PFSK-1 (cell line): ENCODE measurements around the gene BCLAF1.

Experiments
- POLR2AphosphoS5 ChIP-seq: IDR thresholded peaks from 2 replicates; pipeline ENCODE4 v1.6.1; 2012; ENCODE audit warnings: low read depth, mild to moderate bottlenecking, control low read depth, low read length, moderate library complexity
- REST ChIP-seq, 2 experiments: IDR thresholded peaks; 2 replicates each; pipeline versions ENCODE4 v1.6.1 to v1.8.0; 2011 to 2012; ENCODE audit warnings: low read depth in 2 of 2, low read length in 2 of 2, control low read depth in 1 of 2, inconsistent platforms in 1 of 2, mild to moderate bottlenecking in 1 of 2, moderate library complexity in 1 of 2; ENCODE audit not compliant: insufficient read depth in 1 of 2
- SIN3A ChIP-seq: IDR thresholded peaks from 2 replicates; pipeline ENCODE4 v1.6.1; 2012; ENCODE audit warnings: mild to moderate bottlenecking, low read length, moderate library complexity, borderline replicate concordance; ENCODE audit not compliant: insufficient read depth
- TAF1 ChIP-seq: IDR thresholded peaks from 2 replicates; pipeline ENCODE4 v1.6.1; 2012; ENCODE audit warnings: low read length, control low read depth, borderline replicate concordance; ENCODE audit not compliant: insufficient read depth

DNA sequence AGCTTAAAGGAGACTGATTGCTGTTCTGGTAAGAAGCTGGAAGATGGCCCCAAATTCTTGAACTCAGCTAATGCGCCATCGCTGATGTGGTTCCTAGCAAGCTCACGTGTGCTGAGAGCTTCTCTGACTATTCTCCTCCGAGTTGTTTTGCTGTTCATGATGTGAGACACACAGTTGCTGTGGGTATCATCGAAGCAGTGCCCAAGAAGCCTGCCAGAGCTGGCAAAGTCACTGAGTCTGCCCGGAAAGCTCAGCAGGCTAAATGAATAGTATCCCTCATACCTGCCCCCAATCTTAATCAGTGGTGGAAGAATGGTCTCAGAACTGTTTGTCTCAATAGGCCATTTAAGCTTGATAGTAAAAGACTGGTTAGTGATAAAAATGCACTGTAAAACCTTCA lies 28.3 kb upstream of the BCLAF1 start:
- TF ChIP-seq POLR2AphosphoS5 = no peak
- TF ChIP-seq SIN3A = no peak
- no peak for TF ChIP-seq REST (IDR thresholded peaks at IDR 0.05; ENCODE audit: insufficient read depth in 1 of 2, low read depth in 2 of 2, low read length in 2 of 2)
- TF ChIP-seq TAF1 = no peak
